Upper lobe of left lung (tissue), 4 donors: ENCODE data around the gene NFATC2.

Experiments used
- EP300 ChIP-seq, 4 donors: sonication (generic); formaldehyde crosslinking; IDR thresholded peaks; one replicate each; pipeline ENCODE4 v1.5.1; 2017; ENCODE audit warnings: antibody characterized with exemption in 4 of 4, control low read depth in 2 of 4
- POLR2A ChIP-seq, 4 donors: fragments of 450-650 bp; IDR thresholded peaks; one replicate each; pipeline ENCODE4 v1.5.1; 2016 to 2017; ENCODE audit warnings: antibody characterized with exemption in 4 of 4, mild to moderate bottlenecking in 2 of 4

DNA sequence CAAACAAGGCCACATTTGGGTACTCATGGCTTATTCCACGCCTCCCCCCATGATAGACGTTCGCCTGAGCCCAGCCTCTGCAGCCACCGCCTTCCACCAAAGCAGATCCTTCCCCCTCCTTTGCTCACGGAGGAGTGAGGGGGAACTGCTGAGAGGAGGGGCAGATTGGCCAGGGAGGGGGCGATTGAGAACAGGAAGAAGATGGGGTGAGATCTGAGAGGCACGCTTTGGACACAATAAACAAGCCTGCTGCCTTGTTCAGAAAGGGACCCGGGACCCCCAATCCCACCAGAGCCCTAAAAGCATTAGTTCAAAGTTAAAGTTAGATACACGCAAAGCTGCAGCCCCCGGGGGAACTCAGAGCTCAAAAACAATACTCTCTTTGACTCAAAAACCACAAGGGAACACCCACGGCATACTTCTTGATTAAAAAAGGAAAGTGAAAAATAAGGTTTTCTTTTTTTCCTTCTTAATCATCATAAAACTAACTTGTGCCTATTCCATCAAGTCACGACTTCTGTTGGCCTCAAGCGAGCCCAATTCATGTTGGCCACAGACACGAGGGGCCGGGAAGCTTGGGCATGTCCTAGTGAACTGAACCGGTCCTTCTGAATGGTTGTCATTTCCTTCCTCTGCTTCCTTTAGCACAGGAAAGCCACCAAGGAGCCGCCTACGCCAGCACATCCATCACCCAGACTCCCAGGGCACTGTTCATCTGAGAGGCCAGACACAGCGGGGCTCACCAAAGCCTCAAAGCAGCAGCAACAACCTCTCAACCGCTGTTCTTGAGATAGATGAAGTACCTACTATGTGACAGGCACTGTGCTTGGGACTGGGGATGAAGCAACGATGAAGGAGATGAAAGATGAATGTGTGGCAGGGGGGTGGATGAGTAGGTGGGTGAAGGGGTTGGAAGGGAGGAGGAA lies 44.7 kb downstream of the NFATC2 start:
- TF ChIP-seq EP300 (IDR thresholded peaks at IDR 0.05) (no peak), POLR2A (IDR thresholded peaks at IDR 0.05) (no peak)
